Measurements from ENCODE around the gene TTI1.

TTI1 gene

GRCh38 chr20:38008233-38008944 lies 24.9 kb downstream of the TTI1 start:
- DNase-seq, result no peak

DNA sequence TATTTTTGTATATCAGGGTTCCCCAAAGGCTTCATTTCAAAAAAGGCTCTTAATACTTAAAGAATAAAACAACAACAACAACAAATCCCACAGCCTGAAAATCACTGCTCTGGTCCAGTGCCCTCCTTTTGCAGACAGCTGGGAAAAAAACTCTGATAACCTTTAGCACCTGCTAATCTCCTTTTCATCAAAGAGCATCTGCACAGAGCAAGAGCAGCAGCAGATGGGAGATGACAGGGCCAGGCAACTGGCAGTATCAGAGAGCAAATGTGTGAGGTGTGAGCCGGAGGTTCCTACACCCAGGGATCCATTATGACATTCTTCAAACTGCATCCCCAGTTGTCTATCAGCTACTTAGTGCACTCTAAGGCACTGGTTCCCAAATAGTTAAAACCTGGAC lies 25.7 kb downstream of the TTI1 start:
- no peak for DNase-seq

- no peak for DNase-seq
These were observed 27.4 kb downstream of the TTI1 start for GRCh38 chr20:38005903-38006302.

DNA sequence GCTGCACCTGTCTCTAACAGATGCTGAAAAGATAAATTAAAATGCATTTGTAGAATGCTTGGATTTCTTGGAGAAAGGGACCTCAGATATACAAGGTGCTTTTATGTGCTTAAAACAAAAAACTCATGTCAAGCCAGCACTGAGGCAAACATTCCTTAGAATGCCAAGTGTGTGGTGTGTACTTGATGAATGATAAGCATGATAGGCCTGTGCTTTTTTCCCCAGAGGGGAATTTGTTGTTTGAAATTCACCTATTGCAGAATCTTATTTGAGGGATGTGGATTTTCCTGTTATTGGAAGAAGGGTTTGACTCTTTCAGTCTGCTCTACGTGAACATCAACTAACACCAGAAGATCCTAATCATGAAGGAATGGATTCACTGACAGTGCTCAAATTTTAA lies 28.8 kb downstream of the TTI1 start:
- no peak for DNase-seq

GRCh38 chr20:38002422-38002821 lies 30.8 kb downstream of the TTI1 start:
- DNase-seq, result no peak

GRCh38 chr20:38001981-38002380 lies 31.3 kb downstream of the TTI1 start:
- DNase-seq, result peak; percentile 23

DNA sequence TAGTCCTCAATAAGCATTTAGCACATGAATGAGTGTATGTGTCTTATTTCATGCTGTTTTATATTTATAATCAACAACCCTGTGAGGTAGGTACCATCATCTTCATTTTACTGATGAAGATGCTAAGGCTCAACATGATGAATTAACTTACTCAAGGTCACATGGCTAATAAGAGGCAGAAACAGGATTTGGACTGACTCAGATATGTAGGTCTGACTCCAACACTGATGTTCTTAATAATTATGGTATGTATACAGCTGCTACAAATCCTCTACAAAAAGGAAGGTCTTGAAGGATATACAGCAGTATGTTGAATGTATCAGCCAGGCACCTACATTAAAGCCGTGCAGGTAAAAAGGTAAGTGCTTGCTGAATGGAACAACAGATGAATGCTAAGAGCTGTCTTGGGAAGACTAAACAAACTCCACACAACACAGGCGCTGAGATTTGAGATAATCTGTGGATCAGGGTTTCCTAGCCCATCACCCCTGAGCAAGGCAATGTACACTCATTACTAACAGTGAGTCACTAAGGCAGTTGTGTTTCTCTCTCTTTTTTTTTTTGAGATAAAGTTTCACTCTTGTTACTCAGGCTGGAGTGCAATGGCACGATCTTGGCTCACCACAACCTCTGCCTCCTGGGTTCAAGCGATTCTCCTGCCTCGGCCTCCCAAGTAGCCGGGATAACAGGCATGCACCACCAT lies 31.9 kb downstream of the TTI1 start:
- peak; percentile 72 for DNase-seq

DNA sequence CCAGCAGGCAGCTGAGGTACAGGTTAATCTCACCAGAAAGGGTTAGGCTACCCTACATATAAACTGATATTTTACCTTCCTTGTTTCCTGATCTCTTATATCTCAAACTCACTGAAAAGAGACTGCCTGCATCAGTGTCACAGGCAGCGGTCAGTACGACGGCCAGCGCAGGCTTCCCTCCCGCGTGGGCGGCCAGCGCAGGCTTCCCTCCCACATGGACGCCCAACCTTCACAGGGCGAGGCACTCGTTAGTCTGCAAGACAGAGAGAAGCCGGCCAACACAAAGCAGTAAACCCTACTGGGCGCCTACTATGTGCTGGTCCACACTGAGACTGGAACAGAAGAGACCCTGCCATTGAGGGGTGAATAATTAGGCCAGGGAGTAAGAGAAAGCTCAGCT lies 33.0 kb downstream of the TTI1 start:
- no peak for DNase-seq

- DNase-seq, result no peak
These were observed 33.6 kb downstream of the TTI1 start for GRCh38 chr20:37999526-38000263.

GRCh38 chr20:37997516-37997915 lies 35.7 kb downstream of the TTI1 start:
- no peak for DNase-seq

GRCh38 chr20:37995856-37996605 lies 37.2 kb downstream of the TTI1 start:
- no peak for DNase-seq

DNA sequence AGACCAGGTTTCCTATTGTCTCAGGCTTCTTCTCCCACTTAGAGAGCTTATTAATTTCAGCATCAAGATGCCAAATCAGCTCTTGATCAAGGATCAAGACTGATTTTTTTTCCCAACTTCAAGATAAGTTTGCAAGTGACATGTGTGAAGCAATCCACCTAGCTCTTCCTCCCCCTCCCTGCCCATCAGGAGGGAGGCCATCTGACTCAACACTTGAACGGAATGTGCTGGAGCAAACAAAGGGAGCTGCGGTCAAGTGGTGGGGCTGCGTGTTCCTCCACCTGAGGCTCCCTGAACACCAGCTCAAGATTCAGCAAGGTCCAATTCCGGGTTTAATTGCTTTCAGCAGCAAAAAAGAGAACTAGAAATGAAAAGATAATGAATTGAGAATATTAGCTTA lies 38.7 kb downstream of the TTI1 start:
- DNase-seq, result peak; percentile 26

DNA sequence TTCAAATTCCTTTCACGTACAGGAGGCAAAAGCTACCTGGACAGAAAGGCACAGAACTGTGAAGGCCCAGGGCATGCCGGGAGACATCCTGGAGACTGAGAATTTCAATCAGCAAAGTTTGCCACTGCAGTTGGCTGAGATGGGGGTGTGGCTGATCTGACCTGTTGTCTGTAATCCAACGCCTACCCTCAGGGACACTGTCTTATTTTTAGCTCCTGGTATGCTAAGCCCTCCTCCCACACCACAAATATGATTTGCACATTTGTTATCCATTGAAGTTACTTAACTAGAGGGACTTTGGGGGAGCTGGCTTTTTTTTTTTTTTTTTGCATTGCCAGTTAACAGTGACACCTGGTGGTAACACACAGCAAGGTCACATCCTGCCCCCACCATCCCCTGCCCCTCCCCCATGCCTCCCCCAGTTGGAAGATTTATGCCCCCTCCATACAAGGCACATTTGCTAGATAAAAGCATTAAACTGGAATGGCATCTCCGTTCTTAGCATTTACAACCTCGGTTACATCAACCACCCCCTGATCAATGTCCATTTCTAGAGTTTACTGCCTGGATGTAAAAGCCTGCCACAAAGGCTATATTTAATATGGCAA lies 40.4 kb downstream of the TTI1 start:
- peak; percentile 85 for DNase-seq

GRCh38 chr20:37991908-37992307 lies 41.3 kb downstream of the TTI1 start:
- no peak for DNase-seq

DNA sequence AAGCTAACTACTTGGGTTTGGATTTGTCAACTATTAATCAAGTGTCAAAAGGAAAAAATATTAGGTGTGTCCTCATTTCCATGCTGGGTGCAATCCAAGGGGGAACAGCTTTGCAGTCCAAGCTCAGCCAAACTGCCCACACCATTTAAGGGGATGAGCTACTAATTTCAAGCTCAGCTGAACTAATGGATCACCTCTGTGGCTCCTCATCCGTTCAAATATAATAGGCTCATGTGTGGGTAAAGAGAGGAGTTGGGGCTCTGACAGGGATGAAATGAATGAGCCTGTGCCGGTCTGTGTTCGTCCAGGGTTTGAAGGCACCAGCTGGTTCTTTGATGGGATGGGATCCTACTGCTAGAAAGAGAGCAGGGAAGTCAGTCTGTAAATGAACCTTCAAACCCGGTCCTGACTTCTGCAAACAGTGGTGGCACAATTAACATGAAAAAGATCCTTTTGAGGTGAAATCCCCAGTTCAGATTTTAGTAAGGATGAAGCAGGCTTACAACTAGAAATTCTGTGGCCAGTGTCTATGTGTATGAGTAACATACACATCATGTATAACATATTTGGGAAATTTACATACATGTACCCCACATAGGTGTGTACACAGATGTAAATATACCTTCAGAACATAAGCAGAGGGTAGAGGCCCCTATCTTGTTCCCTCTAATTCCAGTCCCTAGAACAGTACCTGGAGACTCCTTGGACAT lies 41.9 kb downstream of the TTI1 start:
- no peak for DNase-seq

GRCh38 chr20:37990571-37991151 lies 42.6 kb downstream of the TTI1 start:
- DNase-seq, result peak; percentile 48

DNA sequence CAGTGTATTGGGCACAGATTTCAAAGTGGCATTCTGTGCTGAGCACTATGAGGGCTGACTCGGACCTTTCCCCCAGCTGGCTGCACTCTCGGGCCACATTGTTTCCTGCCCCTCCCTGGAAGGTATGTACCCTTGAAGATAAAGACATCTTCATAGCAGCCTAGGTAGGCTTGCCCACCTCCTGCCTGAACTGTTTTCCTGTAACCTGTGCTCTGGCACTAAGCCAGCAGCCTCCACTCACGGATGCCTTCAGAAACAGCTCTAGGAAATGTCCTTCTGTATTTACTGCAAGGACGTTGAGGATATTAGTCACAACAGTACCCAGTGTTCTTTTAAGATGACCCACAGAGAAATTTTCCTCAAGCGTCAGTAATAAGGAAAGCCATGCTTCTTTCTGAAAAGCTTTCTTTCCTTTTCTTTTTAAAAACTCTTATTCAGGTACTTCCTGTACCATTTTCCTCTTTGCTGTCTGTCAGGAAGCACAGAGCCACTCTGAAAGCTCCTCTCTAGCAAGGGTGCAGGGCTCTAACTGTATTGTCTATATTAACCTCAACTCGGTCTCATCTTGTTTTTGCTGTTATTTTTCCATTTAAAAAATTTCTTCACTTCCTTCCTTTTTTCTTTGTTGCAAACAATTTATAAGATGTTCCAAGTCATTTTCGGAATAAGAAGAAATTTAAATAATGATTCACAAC lies 43.5 kb downstream of the TTI1 start:
- no peak for DNase-seq

DNA sequence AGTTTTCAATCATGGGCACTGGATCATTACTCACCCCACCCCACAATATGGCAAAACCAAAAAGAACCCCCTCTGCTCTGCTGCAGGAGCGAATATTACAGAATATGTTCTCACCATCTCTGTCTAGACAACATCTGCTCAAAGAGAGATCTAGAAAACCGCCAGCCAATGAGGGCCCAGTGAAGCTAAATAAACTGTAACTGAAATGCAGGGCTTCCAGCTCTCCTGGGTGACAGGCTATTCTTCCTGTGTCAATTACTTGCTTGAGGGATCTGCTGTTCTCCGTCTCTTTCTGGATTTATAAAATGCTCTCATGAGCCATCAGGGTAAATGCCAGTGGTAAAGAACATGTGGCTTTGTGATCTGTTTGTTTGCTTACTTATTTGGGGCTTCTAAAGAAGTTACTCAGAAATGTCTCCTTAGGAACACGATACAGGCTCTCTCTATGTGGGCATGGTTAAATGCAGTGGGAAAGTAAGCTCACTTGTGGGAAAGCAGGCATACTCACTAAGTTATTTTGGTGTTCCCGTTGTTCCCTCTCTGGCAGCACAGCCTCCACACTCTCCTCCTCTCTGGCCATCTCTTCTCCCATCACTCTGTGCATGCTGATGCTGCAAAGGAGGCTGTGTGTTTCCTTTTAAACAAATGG lies 44.8 kb downstream of the TTI1 start:
- no peak for DNase-seq

GRCh38 chr20:37987602-37988290 lies 45.5 kb downstream of the TTI1 start:
- no peak for DNase-seq
